Heart left ventricle (tissue), 13 donors: ENCODE results near the gene UST.

ENCODE experiments used
- POLR2A ChIP-seq, 2 donors: fragments of 450-650 bp; IDR thresholded peaks; one replicate each; pipeline ENCODE4 v1.6.1; 2017; ENCODE audit warnings: antibody characterized with exemption in 2 of 2, mild to moderate bottlenecking in 2 of 2, moderate library complexity in 2 of 2
- TF ChIP-seq, protein P1 (sequence below), 12 donors: fragments of 200-600 bp; sonication (generic) in 4 of 12; IDR thresholded peaks; one replicate each; pipeline versions ENCODE4 v1.5.0 to v1.8.0; 2018 to 2022; ENCODE audit warnings: antibody characterized with exemption in 12 of 12, mild to moderate bottlenecking in 5 of 12
- donor health status: ischemic (EF 13 %, LVEDD 7.1; RV severe dilation, severe dysfunction).
- donor health status: DM: no; HTN: yes; CAD: no.
- donor health status: DM: no; HTN: no; CAD: no.
- donor health status: ischemic (EF 25% LVEDD 6.9; RV normal size, moderate dysfunction).
- donor health status: ischemic (EF 25% LVEDD 5.7; RV mildly dilated, moderate dysfunction).
- donor health status: ischemic (EF 35%, LVEDD 5.7; RV mildly dilated, moderate dysfunction).
- donor health status: nonischemic (EF 11% LVEDD 7.7; RV severe dilation, severe dysfunction).
- donor health status: DM: yes; HTN: yes; CAD: no.
- donor health status: PGD.
- donor health status: ischemic (EF 29% LVEDD 5.4; RV normal size, mild dysfunction).
- donor health status: nonischemic (EF 23%, LVEDD 6.1; RV moderate dilation, normal function).

- TF ChIP-seq, protein P1, sequence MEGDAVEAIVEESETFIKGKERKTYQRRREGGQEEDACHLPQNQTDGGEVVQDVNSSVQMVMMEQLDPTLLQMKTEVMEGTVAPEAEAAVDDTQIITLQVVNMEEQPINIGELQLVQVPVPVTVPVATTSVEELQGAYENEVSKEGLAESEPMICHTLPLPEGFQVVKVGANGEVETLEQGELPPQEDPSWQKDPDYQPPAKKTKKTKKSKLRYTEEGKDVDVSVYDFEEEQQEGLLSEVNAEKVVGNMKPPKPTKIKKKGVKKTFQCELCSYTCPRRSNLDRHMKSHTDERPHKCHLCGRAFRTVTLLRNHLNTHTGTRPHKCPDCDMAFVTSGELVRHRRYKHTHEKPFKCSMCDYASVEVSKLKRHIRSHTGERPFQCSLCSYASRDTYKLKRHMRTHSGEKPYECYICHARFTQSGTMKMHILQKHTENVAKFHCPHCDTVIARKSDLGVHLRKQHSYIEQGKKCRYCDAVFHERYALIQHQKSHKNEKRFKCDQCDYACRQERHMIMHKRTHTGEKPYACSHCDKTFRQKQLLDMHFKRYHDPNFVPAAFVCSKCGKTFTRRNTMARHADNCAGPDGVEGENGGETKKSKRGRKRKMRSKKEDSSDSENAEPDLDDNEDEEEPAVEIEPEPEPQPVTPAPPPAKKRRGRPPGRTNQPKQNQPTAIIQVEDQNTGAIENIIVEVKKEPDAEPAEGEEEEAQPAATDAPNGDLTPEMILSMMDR (IDR thresholded peaks at IDR 0.05) = no peak
- TF ChIP-seq POLR2A (IDR thresholded peaks at IDR 0.05) = no peak
These were observed 233.4 kb downstream of the UST start for GRCh38 chr6:148980234-148980633.
